SK-N-SH treated with all-trans-retinoic acid at 6 μM for 48 hours (cell line): ENCODE data around the gene IRS2.

Experiments used
- GLIS3 ChIP-seq: fragments of 250-450 bp; sonication (Bioruptor Pico); IDR thresholded peaks from 2 replicates; pipeline ENCODE4 v1.5.0; 2020; ENCODE audit warnings: mild to moderate bottlenecking, moderate library complexity
- RARB ChIP-seq: fragments of 250-450 bp; sonication (Bioruptor Pico); IDR thresholded peaks from 2 replicates; pipeline ENCODE4 v1.8.0; 2021; ENCODE audit warnings: mild to moderate bottlenecking, moderate library complexity
- ZFP3 ChIP-seq: fragments of 250-450 bp; sonication (Bioruptor Pico); IDR thresholded peaks from 2 replicates; pipeline ENCODE4 v1.5.0; 2020; ENCODE audit warnings: mild to moderate bottlenecking, moderate library complexity
- ZFP30 ChIP-seq: fragments of 450-650 bp; formaldehyde crosslinking; IDR thresholded peaks from 2 replicates; pipeline ENCODE4 v1.5.0; 2022; ENCODE audit warnings: mild to moderate bottlenecking, moderate library complexity
- ZNF8 ChIP-seq: fragments of 450-650 bp; formaldehyde crosslinking; IDR thresholded peaks from 2 replicates; pipeline ENCODE4 v1.5.0; 2020; ENCODE audit warnings: mild to moderate bottlenecking, moderate library complexity
- TF ChIP-seq, protein P1 (sequence below): fragments of 250-450 bp; sonication (Bioruptor Pico); IDR thresholded peaks from 2 replicates; pipeline ENCODE4 v1.8.0; 2020; ENCODE audit warnings: mild to moderate bottlenecking, moderate library complexity, borderline replicate concordance

DNA sequence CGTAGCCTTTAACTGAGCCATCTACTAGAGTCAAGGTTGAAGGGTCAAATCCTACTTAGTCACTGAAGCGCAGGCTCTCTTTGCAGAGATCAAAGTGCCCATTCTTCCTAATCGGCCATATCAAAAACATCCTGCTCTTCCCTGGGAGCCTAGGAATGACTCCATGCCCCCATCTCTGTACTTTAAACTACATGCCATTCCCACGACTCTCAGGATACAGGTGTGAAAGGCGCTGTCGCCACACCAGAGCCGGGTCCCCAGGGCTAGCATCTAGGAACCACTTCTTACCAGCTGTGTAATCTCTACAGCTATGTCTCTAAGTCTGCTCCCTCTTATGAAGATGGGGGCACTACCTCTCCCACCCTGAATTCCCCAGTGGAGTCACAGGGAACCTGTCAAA, 22.3 kb downstream of the IRS2 start:
- TF ChIP-seq ZFP30 (CRISPR knock-in tag) (no peak), ZNF8 (CRISPR knock-in tag) (no peak), RARB (CRISPR knock-in tag) (no peak), GLIS3 (no peak), ZFP3 (CRISPR knock-in tag) (no peak)
- TF ChIP-seq, protein P1, sequence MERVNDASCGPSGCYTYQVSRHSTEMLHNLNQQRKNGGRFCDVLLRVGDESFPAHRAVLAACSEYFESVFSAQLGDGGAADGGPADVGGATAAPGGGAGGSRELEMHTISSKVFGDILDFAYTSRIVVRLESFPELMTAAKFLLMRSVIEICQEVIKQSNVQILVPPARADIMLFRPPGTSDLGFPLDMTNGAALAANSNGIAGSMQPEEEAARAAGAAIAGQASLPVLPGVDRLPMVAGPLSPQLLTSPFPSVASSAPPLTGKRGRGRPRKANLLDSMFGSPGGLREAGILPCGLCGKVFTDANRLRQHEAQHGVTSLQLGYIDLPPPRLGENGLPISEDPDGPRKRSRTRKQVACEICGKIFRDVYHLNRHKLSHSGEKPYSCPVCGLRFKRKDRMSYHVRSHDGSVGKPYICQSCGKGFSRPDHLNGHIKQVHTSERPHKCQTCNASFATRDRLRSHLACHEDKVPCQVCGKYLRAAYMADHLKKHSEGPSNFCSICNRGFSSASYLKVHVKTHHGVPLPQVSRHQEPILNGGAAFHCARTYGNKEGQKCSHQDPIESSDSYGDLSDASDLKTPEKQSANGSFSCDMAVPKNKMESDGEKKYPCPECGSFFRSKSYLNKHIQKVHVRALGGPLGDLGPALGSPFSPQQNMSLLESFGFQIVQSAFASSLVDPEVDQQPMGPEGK (CRISPR knock-in tag): no peak
